ENCODE data around the gene OAF.
"Not testable (repeated sequence)": the region's sequence is repeated elsewhere in the genome, so short reads cannot be mapped to it uniquely, and the experiment has no call there.

Gene OAF

DNA sequence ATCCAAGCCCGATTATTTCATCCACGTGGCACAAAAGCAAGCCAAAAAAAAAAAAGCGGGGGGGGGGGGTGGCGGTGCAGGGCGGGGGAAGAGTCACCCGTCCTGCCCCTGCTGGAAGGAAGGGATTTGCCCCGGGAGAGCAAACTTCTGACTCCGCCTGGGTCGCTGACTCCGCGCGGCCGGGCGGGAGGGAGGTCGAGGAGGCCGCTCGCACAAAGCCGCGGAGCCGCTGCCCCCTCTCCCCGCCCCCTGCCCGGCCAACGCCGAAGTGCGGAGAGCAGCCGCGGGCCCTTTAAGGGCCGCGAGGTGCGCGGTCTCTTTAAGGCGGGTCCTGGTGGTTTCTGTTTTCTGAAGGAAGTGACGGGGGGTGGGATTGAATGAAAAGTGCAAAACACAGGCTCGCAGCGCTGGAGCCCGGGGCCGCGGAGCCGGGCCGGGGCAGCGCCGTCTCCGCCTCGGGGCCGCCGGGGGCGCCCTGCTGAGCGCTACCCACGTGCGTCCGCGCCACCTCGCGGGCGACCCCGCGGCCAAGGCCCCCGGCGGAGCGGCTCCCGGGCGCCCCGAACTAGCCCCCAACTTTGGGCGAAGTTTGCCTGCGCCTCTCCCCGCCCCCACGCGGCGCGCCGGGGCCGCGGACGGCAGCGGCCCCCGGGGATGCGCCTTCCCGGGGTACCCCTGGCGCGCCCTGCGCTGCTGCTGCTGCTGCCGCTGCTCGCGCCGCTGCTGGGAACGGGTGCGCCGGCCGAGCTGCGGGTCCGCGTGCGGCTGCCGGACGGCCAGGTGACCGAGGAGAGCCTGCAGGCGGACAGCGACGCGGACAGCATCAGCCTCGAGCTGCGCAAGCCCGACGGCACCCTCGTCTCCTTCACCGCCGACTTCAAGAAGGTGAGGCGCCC is at the start of gene OAF:
OAF (plus strand) TSS at position 407 of the 896 bp plus-strand sequence; CDS start at position 655, 248 bp downstream.
- peak; percentile 85 for DNase-seq (ENCODE audit: low spot score)

DNA sequence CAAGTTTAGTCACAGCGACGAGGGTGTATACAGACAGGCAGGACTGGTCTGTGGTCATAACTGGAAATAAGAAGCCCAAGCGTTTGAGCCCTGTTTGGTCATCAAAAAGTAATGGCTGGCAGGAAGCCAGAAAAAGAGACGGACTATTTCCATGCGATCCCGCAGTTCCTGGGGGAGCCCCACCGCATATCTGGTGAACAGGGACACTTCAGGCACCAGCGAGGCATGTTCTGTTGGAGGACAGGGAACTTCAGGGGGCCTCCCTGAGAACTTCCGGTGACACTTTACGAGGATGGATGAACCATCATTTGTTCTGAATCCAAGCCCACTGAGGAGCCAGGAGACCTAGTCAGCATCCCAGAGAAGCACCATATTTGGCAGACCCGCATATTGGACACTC is 43.2 kb upstream of the OAF start:
- DNase-seq (ENCODE audit: low spot score) = no peak

DNA sequence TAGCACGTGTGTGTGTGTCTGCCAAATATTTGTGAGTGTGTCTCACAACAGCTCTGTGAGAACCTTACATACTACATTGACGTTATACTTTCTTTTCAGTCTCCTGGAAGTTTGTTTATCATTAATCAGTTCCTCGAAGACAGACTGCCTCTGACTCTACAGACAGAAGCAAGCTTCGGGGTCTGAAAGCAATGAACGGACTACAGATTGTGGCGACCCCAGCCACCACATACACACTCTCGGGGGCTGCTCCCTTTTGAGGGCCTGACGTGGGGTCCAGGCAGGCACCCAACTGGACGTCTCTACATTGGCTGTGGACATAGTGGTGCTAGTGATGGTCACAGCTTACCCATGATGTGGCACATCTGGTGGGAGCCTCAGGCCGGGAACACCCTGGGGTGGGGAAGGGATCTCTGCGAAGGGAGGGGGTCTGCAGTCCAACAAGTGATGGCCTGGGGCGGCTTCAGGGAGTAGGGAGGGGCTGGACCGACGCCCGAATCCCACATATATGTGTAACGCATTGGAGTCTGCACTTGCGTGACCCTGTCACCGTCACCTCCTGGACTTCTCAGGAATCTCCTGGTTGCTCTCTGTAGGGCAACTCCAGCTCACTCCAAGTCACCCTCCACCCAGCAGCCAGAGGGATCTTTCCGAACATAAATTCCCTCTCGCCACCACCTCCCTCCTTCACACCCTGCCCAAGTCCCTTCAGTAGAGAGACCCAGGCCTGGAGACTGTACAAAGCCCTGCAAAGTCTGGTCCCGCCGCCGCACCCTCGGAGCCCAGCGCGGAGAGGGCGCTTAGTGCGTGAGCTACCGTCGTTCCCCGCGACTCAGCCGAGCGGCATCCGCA is 42.5 kb upstream of the OAF start:
- DNase-seq (ENCODE audit: low spot score) = no peak

DNA sequence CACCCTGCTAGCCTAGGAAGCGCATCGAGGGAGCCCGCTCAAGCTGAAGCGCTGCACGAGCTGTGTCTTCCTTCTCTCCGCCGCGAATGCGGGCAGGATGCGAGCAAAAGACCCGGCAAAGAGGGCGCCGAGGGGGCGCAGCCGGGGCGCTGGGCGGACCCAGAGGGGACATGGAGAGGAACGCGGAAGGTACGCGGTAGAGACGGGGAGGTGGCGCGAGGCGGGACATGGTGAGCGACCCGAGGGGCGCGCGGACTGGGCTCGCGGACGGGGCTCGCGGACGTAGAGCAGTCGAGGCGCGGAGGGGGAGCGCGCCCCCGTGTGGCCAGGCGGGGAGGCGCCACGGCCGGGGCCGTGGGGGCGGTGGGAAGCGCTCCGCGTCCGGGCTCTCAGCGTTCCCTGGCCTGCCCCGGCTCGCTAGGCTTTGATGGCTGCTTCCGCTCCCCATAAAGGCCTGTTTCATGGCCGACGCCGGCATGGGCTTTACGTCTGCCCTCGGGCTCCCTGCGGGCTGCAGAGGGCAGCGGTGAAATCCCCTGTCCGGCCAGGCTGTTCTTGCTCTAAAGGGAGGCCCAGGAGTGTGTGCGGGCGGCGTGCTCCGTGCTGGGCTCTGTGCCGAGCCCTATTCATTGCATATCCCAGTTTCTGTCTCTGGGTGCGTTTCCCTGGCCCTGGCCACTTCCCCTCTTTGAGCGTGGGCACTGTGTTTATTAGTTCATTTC is 41.7 kb upstream of the OAF start:
- no peak for DNase-seq (ENCODE audit: low spot score)

DNA sequence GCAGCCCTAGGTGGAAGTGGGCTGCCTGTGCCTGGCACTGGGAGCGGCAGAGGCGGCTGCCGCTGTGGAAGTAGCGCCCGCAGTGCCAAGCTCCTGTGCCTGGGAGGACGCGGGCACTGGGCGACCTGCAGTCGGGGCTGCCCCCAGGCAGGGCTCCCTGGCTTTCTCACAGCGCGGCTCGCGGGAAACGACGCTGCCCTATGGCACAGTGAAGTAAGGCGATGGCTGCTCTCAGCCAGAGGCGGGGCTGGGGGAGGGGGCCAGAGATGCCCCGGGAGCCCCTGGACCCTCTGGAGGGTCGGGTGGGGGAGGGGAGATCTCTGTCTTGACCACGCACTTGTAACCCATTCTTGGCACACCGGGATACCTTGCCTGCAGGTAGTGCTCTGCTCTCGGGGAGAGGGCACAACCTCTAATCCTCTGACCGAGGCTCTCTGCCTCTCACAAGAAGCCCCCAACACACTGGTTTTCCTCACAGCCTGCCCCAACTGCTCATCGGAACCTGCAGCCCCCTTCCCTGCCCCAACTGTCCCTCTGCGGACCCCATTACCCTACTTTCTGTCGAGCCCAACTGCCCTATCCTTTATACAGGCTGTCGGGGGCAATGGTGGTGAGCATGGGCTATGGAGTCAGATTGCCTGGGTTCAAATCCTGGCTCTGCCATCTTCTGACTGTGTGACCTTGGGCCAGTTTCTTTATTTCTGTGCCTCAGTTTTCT is 40.7 kb upstream of the OAF start:
- DNase-seq (ENCODE audit: low spot score) = no peak

DNA sequence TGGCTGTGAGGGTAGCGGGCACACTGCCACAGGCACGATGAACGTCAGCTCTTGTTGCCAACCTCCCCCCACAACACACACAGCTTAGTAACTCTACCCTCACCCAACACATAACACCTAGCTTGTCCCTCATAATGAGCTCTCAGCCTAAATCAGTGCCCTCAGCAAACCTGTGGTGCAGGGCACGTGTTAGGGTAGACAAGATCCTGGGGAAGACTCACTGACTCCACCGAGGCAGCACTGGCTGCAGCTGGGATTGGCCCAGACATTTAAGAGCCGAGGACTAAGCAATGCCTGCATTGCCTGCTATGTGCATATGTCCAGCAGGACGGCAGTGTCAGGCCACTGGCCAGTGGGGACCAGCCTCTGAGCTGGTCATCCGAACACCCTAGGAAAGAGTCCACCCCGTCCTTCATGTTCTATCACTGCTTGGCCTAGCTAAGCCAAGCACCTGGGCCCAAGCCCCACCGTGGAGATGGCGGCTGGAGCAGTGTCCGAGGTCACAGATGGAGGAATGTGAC is 40.0 kb upstream of the OAF start:
- no peak for DNase-seq (ENCODE audit: low spot score)

DNA sequence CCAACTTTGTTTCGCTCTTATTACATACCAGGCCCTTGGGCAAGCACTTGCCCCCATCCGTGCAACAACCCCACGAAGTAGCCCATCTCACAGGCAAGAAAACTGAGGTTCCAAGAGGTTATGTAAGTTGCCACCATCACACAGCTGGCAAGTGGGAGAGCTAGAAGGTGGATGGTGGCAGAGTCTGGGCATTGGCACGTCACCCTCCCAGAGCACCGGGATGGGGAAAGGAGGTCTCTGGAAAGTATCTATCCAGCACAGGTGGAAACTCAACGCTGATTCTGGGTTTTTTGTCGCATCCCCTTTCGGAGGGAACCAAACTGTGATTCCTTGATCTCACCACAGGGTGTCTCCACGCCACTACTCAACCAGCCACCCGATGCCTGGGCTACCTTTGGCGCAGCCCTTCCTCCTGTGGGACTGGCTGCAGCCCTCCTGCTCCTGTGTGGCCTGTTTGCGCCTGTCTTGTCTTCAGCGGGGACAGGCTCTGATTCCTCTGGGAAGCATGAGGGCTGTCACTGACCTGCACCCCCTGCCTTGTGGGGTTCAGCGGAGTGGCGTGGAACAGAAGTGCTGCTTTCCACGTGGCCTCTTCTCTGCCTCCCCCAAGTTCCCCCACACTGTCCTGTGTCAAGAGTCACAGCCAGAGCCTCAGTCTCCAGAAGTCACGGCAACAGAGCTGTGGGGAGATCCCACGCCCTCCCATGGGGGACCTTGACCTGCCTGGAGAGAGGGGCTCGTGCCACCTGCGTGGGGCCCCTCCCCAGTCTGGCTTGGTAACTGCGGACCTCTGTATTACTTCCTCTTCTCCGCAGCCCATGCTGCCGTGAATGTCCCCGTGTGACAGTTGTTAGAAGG is 38.5 kb upstream of the OAF start:
- peak; percentile 67 for DNase-seq (ENCODE audit: low spot score)

DNA sequence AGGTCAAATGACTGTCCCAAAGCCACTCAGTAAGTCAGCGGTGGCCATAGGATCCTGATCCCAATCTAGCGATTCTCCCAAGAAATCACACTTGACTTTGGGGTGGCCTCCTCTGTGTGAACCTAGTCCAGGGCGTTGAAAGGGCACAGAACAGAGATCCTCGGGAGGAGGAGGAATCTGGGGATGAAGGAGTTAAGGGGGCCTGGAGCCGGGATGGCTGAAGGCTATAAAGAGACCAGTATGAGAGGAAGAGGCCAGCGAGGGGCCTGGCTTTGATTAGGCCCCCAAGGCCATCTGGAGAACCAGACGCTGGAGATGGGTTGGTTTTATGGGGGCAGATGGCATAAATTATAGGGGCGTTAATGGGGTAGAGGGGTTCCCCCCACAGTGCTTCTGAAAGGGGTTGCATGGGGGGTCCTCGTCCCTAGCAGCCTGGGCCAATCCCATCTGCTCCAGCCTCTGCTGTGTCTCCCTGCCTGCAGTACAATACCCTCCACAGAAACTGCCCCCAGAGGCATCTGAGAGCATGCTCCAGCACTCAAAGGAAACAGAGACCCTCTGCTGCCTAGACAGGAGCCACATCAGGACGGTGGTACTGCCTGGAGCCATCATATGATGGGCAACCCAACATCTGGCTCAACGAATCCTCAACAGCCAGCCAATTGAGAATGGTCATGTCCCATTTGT is 37.7 kb upstream of the OAF start:
- DNase-seq (ENCODE audit: low spot score) = no peak

DNA sequence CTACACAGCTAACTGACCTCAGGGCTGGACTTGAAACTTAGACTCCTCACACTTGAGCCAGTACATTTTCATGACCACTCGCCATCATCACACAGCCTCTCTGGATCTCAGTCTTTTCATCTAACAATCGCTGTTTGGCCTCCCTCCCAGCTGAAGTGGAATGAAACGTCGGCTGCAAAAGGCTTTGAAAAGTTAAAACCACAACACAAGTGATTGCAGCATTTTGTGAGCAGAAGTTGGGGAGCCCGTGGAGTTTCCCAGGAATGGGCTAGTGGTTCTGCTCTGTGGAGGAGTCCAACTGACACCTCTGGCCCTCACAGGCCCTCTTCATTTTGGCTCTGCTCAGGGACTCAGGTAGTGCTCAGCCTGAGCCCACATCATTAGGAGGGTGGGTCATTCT is 37.0 kb upstream of the OAF start:
- DNase-seq (ENCODE audit: low spot score) = no peak

DNA sequence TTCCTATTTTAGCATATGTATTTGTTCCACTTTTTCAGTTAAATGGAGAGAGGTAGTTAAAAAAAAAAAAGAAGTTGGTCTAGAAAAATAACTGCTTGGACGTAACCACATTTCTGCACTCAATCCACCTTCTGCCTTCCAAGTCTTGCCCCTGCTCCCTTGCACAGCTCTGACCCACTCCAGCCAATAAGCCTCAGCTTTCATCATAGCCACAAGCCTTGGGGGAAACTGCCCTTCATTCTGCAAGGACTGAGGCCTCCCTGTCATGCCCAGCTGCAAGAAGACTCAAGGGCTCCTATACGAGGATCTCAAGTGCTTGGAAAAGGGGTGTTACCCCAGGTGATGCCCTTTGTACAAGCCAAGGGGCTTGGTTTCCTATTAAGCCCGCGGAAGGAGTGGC is 36.0 kb upstream of the OAF start:
- DNase-seq (ENCODE audit: low spot score) = no peak

DNA sequence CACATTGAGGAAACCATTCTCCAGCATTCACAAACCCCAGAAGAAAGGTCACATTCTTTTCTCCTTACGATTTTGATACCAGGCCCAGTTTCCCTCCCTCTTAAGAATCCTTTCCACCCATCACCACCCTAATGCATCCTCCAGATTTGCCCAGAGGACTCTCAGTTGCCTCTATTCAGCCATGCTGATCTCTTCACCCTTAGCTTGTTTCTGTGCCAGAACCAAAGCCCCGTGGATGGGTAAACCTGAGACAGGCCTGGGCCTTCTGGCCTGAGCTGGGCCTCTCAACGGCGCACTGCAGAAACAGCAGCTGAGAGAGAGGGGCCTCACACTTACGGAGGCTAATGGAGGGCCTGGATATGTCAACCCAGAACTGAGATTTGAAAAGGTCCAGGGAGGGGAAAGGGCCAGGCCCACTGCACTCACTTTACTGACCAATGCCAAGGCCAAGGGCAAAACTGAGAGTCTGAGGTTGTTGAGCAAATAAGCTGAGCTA is 32.2 kb upstream of the OAF start:
- DNase-seq (ENCODE audit: low spot score) = no peak

DNA sequence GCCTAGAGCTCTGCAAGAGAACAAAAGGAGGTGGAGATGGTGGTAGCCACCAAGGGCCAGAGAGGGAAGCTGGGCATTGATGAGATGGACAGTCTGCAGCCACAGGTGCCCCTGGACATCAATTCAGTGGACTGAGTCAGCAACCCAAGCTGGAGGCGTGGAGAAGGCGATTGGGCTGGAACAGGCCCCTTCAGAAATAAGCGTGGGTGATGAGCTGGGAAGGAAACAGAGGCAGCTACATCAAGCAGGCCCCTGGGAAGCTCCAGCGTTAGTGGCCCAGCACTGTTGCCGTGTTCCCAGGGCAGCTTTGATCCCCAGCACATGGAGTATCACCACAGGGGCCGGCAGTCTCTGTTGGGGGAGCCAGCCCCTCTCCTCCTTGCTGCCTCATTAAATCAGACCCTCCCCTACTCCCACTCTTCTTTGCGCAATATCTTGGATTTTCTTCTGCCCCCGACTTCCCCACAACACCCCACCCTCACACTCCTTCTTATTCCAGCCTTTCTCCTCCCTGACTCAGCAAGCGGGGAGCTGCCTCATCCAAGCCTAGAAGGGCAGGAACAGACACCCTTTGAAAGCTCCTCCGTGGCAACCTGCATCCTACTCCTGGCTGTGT is 31.7 kb upstream of the OAF start:
- DNase-seq (ENCODE audit: low spot score) = no peak

DNA sequence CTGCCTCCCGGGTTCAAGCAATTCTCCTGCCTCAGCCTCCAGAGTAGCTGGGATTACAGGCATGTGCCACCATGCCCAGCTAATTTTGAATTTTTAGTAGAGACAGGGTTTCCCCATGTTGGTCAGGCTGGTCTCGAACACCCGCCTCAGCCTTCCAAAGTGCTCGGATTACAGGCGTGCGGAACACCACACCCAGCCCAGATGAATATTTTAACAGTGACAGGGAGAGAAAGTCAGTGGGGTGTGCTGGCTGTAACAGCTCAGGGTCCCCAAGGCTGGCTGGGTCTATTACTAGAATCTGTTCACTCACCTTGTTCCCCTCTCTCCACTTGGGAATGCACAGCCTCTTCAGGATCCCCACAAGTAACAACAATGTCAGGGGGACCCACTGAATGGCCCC is 30.8 kb upstream of the OAF start:
- not testable (repeated sequence) for DNase-seq (ENCODE audit: low spot score)

DNA sequence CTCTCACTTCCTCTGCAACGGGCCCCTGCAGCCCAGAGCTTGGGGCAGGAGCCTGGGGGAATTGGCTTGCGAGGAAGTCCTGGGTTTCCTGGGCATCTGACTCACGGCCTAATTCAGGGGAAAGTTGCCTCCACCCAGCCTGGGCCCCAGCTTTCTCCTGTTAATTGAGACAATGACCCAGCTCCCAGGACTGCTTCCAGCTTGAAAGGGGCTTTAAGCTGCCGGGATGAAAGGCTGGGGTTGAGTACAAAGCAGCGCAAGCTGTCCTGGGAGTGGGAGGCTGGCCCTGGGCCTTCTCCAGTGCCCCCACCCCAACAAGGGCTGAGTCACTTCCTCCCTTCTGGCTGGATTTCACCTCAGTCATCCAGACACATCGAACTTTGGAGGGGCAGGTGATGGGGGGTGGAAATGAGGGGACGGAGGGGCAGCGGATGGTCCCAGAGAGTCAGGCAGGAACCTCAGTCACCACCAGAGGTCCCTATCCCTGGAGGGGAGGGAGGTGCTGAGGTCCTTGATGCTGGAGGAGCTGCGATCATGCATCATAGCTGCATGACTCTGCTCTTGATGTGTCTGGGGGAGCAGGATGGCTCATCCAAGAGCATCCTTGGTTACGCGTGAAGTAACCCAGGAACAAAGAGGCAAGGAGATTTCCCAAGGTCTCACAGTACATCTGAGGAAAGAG is 30.1 kb upstream of the OAF start:
- DNase-seq (ENCODE audit: low spot score) = no peak

DNA sequence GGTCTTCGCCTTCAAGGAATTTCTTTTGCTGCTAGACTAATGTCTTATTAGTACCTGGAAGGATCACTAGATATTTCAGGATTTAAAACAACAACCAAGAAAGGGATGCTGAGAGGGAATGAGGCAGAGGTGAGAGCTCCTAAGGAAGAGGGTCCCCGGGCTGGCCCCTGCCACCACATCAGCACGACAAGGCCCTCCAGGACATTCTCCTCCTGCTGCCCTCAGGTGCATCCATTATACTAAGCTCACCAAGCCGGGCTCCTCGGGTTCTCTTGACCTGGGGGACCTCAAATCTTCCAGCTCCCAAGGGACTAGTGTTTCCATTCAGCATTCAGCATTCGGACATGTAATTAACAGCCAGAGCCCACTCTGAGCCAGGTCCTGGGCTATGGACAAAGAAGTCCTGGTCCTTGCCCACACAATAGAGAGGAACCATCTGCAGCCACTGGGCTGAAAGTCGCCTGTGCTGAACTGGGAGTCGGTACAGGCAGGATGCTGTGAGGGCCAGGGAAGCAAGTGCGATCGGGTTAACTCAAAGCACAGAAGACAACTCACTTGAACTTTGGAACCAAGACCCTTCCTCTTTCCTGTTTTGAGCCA is 29.4 kb upstream of the OAF start:
- DNase-seq (ENCODE audit: low spot score) = no peak

DNA sequence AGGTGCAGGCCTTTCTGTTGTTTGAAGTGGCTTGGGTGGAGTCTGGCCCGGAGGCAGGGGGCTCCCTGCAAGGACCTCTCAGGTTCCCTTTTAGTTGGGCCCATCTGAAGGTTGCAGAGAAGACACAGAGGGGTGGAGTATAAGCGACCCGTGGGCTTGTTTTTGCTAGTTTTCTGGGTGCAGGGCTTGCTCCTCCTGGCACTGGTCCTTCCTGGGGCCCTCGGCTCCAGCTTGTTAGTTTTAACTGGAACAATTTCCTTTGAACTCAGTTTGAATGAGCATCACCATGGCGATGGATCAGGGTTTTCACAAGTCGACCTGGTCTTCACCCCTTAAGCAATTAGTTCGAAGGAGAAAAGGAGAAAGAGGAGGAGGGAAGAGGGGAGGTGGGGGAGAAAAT is 28.5 kb upstream of the OAF start:
- no peak for DNase-seq (ENCODE audit: low spot score)

DNA sequence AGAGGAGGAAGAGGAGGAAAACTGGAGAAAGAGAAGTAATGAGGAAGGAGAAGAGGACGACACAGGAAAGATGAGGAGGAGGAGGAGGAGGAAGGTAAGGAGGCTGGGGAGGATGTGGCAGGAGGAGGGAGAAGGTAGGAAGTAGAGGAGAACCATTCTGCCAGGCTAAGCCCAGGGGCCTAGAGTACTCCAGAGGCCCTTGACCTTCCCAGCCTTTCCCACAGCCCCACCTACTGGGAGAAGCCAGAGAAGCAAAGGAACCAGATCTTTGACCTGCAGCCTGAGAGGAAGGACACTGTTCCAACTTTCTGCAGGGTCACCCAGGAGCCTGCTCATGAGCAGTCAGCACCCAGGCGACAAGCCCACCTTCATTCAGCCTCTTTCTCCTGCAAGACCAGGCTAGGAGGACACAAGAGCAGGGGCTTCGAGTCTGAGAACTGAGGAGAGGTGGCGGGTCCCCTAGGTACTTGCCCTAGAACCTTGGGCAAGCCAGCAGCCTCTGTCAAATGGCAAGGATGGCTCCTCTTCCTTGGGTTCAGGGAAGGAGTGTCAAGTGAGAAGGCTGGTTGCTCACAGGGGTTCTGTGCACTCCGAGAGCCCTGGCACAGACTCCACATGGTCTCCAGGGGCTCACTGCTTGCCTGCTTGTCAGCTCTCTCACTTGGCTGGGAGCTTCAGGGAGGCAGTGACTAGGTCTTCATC is 27.9 kb upstream of the OAF start:
- DNase-seq (ENCODE audit: low spot score) = peak; percentile 8

DNA sequence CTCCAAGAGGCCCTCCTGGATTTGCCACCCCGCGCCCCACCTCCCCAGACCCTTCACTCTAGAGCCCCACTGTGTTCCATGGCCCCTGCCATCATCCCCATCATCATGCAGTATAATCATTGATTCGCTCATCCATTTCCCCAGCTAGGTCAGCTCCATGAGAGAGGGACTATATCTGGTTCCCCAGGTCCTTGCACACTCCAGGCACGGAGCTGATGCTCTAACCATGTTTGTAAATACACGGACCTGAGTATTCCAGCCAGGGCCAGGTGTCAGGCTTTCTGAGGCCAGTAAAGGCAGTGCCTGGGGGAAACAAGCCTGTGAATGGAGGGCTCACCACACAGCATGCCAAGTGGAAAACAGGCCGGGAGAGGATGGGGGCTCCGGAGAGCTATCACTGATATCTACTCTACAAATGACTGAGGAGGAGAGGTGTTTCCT is 27.1 kb upstream of the OAF start:
- no peak for DNase-seq (ENCODE audit: low spot score)

All from NAMALWA (cell line).